Neural cell (in vitro differentiated cells): ENCODE data around the gene FOXO4. TPM values are rescaled to one million over a fixed set of nuclear protein-coding genes. Genes with fewer than 3 reads are reported as not detected.

Experiments
- H2AFZ ChIP-seq: fragments of 200-600, 300-800 bp; sonication (generic), shearing (Covaris generic); 2 replicates; pipeline ENCODE4 v1.6.0; 2014; ENCODE audit warnings: low read depth, mild to moderate bottlenecking, antibody characterized with exemption, low read length, moderate library complexity
- H3F3A ChIP-seq: fragments of 200-600 bp; shearing (Covaris generic); 2 replicates; pipeline ENCODE4 v1.6.1; 2016; ENCODE audit warnings: mild to moderate bottlenecking, moderate library complexity, mixed read lengths, antibody characterized with exemption, low read length; ENCODE audit not compliant: insufficient read depth, poor library complexity, severe bottlenecking
- H3K27ac ChIP-seq: fragments of 200-600, 300-800 bp; sonication (generic), shearing (Covaris generic); 2 replicates; pipeline ENCODE4 v1.5.1; 2014; ENCODE audit warnings: mild to moderate bottlenecking, low read length, moderate library complexity
- H3K27me3 ChIP-seq: fragments of 300-800, 200-600 bp; sonication (generic), shearing (Covaris generic); 2 replicates; pipeline ENCODE4 v1.6.0; 2014; ENCODE audit warnings: mild to moderate bottlenecking, low read depth, low read length, moderate library complexity; ENCODE audit not compliant: insufficient read depth
- H3K36me3 ChIP-seq: fragments of 300-800, 200-600 bp; sonication (generic), shearing (Covaris generic); 2 replicates; pipeline ENCODE4 v1.5.1; 2014; ENCODE audit warnings: mild to moderate bottlenecking, antibody characterized with exemption, low read length, moderate library complexity; ENCODE audit not compliant: insufficient read depth
- H3K4me2 ChIP-seq: fragments of 300-800, 200-600 bp; sonication (generic), shearing (Covaris generic); 2 replicates; pipeline ENCODE4 v1.6.0; 2014; ENCODE audit warnings: mild to moderate bottlenecking, low read length
- H3K4me3 ChIP-seq: fragments of 300-800, 200-600 bp; sonication (generic), shearing (Covaris generic); 2 replicates; pipeline ENCODE4 v1.5.1; 2014; ENCODE audit warnings: mild to moderate bottlenecking, low read length, moderate library complexity
- H3K79me2 ChIP-seq: fragments of 200-600 bp; shearing (Covaris generic); replicated peaks from 2 replicates; pipeline ENCODE4 v1.6.0; 2014; ENCODE audit warnings: mild to moderate bottlenecking, low read length, moderate library complexity; ENCODE audit not compliant: insufficient read depth
- H3K9ac ChIP-seq: fragments of 300-800, 200-600 bp; sonication (generic), shearing (Covaris generic); 2 replicates; pipeline ENCODE4 v1.6.1; 2016; ENCODE audit warnings: mild to moderate bottlenecking, low read length, mixed read lengths
- H3K9me2 ChIP-seq: fragments of 200-600 bp; shearing (Covaris generic); 2 replicates; pipeline ENCODE4 v1.6.1; 2016; ENCODE audit warnings: mild to moderate bottlenecking, low read length, mixed read lengths; ENCODE audit not compliant: insufficient read depth
- H3K9me3 ChIP-seq: fragments of 200-600, 300-800 bp; sonication (generic), shearing (Covaris generic); 2 replicates; pipeline ENCODE4 v1.6.1; 2016; ENCODE audit warnings: mild to moderate bottlenecking, mixed run types, low read length, moderate library complexity, mixed read lengths
- H4K20me1 ChIP-seq: fragments of 200-600 bp; shearing (Covaris generic); 2 replicates; pipeline ENCODE4 v1.6.1; 2016; ENCODE audit warnings: mild to moderate bottlenecking, mixed run types; ENCODE audit not compliant: insufficient read depth
- CTCF ChIP-seq: fragments of 450-650 bp; IDR thresholded peaks from 2 replicates; pipeline ENCODE4 v1.5.1; 2014; ENCODE audit warnings: antibody characterized with exemption, mild to moderate bottlenecking, moderate library complexity; ENCODE audit not compliant: poor library complexity, severe bottlenecking
- EP300 ChIP-seq: fragments of 450-650 bp; conservative IDR thresholded peaks from 2 replicates; pipeline ENCODE4 v1.6.1; 2014; ENCODE audit warnings: antibody characterized with exemption, mild to moderate bottlenecking, moderate library complexity; ENCODE audit not compliant: poor library complexity, severe bottlenecking
- EZH2 ChIP-seq: fragments of 200-600, 300-800 bp; shearing (Covaris generic), sonication (generic); IDR thresholded peaks from 2 replicates; pipeline ENCODE4 v1.6.1; 2014; ENCODE audit warnings: antibody characterized with exemption, low read length, borderline replicate concordance, mild to moderate bottlenecking; ENCODE audit not compliant: insufficient read depth, poor library complexity, severe bottlenecking
- MXI1 ChIP-seq: fragments of 450-650 bp; conservative IDR thresholded peaks from 2 replicates; pipeline ENCODE4 v1.6.1; 2014; ENCODE audit warnings: antibody characterized with exemption, mild to moderate bottlenecking; ENCODE audit not compliant: poor library complexity, severe bottlenecking
- POLR2AphosphoS5 ChIP-seq: IDR thresholded peaks from 2 replicates; pipeline ENCODE4 v1.6.1; 2012
- RAD21 ChIP-seq: fragments of 450-650 bp; conservative IDR thresholded peaks from 2 replicates; pipeline ENCODE4 v1.6.1; 2014; ENCODE audit warnings: antibody characterized with exemption, mild to moderate bottlenecking, moderate library complexity
- SMC3 ChIP-seq: fragments of 450-650 bp; conservative IDR thresholded peaks from 2 replicates; pipeline ENCODE4 v1.6.1; 2014; ENCODE audit warnings: antibody characterized with exemption, mild to moderate bottlenecking, moderate library complexity; ENCODE audit not compliant: poor library complexity
- TAF1 ChIP-seq: IDR thresholded peaks from 2 replicates; pipeline ENCODE4 v1.6.1; 2012; ENCODE audit warnings: low read depth
- polyA plus RNA-seq: library from polyadenylated mRNA; depleted of rRNA; stranded (reverse); fragments of >200 nt; gene quantifications from 2 replicates; pipeline ENCODE4 v1.2.3, GENCODE V29; 2014
- TF ChIP-seq, protein P1 (sequence below): IDR thresholded peaks from 2 replicates; pipeline ENCODE4 v1.6.1; 2012; ENCODE audit warnings: borderline replicate concordance

FOXO4 gene
- polyA plus RNA-seq, 1 donor from 2014 or later = 1.9 TPM

- Histone ChIP-seq H4K20me1 (no peaks in the 10 kb centered on the region), H3K27me3 (no peaks in the 10 kb centered on the region), H3K79me2 (no peaks in the 10 kb centered on the region), H3K9me3 (no peaks in the 10 kb centered on the region), H3K9me2 (no peaks in the 10 kb centered on the region), H3K36me3 (no peaks in the 10 kb centered on the region), H3K9ac (no peak overlapping the region), H3K4me3 (no peak overlapping the region), H2AFZ (no peak overlapping the region), H3K4me2 (no peak overlapping the region), H3F3A (no peaks in the 10 kb centered on the region), H3K27ac (no peak overlapping the region)
- TF ChIP-seq MXI1 (no peak), TAF1 (no peak), EP300 (no peak), SMC3 (no peak), POLR2AphosphoS5 (no peak), RAD21 (no peak)
Measured at GRCh38 chrX:71128166-71128833, 32.6 kb downstream of the FOXO4 start.

DNA sequence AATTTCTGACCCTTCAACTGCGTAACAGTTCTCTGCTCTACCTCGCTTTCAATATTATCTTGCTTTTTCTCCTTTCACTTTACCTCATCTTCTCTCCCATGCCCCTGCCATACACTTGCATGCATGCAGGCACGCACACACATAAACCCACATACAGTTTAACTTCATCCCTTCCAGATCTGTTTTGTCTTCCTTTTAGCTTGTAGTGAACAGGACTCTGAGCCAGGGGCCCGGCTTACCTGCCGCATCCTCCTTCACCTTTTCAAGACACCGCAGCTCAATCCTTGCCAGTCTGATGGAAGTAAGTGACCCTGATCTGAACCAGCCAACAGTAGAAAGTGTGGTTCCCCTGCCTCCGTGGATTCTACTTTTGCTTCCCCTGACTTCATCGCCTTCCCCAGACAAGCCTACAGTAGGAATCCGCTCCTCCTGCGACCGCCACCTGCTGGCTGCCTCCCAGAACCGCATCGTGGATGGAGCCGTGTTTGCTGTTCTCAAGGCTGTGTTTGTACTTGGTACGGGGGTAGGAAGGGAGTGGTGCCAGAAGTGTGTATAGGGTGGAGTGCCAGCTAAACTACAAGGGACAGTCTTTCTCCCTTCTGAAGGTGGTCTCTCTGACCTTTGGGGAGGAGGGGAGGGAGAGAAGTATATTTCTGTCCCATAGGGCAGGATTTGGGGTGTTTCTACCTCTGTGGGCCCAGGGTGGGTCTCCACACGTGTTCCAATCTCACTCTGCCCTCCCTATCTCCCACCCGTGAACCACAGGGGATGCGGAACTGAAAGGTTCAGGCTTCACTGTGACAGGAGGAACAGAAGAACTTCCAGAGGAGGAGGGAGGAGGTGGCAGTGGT is 33.5 kb downstream of the FOXO4 start:
- H3K27me3 ChIP-seq = no peaks in the 10 kb centered on the region
- TF ChIP-seq CTCF (peak; percentile 76), SMC3 (peak; percentile 83), EZH2 (no peak), MXI1 (peak; percentile 31), TAF1 (no peak), POLR2AphosphoS5 (no peak), RAD21 (peak; percentile 74), EP300 (no peak)
- TF ChIP-seq, protein P1, sequence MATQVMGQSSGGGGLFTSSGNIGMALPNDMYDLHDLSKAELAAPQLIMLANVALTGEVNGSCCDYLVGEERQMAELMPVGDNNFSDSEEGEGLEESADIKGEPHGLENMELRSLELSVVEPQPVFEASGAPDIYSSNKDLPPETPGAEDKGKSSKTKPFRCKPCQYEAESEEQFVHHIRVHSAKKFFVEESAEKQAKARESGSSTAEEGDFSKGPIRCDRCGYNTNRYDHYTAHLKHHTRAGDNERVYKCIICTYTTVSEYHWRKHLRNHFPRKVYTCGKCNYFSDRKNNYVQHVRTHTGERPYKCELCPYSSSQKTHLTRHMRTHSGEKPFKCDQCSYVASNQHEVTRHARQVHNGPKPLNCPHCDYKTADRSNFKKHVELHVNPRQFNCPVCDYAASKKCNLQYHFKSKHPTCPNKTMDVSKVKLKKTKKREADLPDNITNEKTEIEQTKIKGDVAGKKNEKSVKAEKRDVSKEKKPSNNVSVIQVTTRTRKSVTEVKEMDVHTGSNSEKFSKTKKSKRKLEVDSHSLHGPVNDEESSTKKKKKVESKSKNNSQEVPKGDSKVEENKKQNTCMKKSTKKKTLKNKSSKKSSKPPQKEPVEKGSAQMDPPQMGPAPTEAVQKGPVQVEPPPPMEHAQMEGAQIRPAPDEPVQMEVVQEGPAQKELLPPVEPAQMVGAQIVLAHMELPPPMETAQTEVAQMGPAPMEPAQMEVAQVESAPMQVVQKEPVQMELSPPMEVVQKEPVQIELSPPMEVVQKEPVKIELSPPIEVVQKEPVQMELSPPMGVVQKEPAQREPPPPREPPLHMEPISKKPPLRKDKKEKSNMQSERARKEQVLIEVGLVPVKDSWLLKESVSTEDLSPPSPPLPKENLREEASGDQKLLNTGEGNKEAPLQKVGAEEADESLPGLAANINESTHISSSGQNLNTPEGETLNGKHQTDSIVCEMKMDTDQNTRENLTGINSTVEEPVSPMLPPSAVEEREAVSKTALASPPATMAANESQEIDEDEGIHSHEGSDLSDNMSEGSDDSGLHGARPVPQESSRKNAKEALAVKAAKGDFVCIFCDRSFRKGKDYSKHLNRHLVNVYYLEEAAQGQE = no peak
- no peak overlapping the region for H3K4me3 ChIP-seq
- H3K79me2 ChIP-seq = no peaks in the 10 kb centered on the region
- no peak overlapping the region for H3K9ac ChIP-seq
- no peaks in the 10 kb centered on the region for H3K36me3 ChIP-seq
- H3K27ac ChIP-seq = no peak overlapping the region
- no peaks in the 10 kb centered on the region for H3F3A ChIP-seq
- H3K9me2 ChIP-seq = no peaks in the 10 kb centered on the region
- H3K4me2 ChIP-seq = no peak overlapping the region
- no peaks in the 10 kb centered on the region for H4K20me1 ChIP-seq
- H2AFZ ChIP-seq = no peak overlapping the region
- no peaks in the 10 kb centered on the region for H3K9me3 ChIP-seq
